HG02571 (cell line): ENCODE measurements around the gene DCC.
"Not testable (repeated sequence)": the region's sequence is repeated elsewhere in the genome, so short reads cannot be mapped to it uniquely, and the experiment has no call there.

Source experiments
- ATAC-seq: cut with Tn5 transposase; IDR thresholded peaks from one replicate; pipeline ENCODE4 v1.9.1; 2021; ENCODE audit warnings: mild to moderate bottlenecking, moderate library complexity; ENCODE audit not compliant: unreplicated experiment

DCC gene

DNA sequence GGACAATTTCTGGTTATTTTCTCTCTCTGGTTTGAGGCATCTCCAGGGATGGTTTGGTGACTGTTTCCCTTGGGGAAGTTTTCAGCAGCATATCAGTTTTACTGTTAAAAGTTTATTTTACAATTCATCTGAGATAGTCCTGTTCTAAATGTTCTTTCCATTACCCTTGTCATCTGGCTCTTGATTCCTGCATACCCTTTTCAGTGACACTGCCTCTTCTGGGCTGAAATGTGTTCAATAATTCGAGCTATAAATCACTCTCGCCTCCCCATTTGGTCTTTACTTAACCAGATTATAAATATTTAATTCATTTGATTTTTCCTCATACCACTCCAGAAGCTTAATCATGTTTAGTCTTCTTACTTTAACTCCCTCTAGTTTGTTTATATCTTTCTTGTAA, 9.5 kb downstream of the DCC start:
- ATAC-seq: no peak

DNA sequence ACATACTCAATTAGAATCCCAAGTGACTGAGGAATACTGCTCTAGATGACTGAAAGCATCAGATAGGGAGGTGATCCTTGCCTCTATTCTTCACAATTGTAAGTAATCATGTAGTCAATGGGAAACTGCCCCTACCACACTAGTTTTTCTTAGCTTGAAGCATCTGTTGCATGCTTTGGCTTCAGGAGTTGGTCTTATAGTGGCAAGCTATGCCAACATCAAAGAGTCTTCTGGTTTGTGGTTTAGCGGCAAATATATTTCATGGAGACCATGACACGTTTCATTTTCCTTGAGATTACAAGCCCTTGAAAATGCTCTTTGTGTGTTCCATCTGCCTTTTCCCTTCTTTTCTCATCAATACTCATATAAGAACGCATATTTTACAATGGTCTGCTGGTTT, 12.9 kb downstream of the DCC start:
- ATAC-seq: no peak

DNA sequence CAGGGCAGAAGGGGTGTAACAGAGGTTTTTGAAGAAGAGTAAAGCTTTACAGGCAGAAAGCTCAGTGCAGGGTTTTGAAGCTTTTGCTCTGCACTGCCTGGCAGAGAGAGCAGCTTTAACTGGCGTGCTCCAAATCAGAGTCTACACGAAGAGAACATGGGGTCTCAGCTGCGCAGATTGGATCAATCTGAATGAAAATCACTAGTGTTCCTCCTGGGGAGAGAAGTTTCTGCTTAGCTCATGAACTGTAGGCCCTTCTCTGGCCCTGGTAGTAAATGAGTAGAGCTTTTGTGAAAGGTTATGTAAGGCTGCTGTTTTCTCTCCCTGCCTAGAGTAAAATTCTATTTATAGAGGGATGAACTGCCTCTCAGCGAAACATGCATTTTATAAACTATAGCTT, 13.6 kb downstream of the DCC start:
- no peak for ATAC-seq

- ATAC-seq: no peak
These were observed 23.9 kb downstream of the DCC start for GRCh38 chr18:52363861-52364260.

- ATAC-seq: not testable (repeated sequence)
These were observed 26.9 kb downstream of the DCC start for GRCh38 chr18:52366851-52367250.

DNA sequence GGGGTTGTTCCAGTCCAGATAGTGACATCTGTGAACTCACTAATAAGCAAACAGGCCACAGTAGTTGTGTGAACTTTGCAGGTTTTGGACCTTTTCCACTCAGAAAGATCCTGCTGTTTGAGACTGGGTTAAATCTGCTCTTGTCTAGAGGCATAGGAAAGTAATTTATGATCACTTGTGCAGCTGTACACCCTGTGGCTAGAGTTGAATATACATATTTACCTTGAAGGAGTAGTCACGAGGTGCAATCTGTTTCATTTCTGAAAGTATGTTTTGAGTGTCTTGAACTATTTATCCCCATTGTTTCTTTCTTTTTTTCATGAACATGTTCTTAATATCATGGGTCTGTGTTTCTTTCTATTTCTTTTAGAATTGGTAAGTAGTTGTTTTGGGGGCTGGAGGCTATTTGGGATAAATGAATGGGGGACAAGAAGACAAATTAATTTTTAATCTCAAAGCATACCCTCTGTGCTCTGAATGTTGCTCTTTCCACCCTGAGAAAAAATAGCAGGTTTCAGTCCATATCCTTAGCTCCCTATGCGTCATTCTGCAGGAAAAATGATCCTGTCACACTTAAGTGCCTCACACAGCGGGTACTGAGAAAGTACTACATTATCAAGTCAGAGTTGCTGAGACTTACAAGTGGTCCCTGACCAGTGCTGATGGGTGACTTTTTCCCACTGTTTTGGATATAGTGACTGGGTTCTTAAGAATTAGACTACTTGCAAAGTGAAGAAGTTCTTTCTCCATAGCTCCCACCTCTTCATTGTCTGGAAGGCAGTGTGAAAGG, 28.2 kb downstream of the DCC start:
- ATAC-seq: no peak

GRCh38 chr18:52370841-52371240, 30.8 kb downstream of the DCC start:
- no peak for ATAC-seq

- no peak for ATAC-seq
These were observed 36.1 kb downstream of the DCC start for GRCh38 chr18:52376104-52376503.

- no peak for ATAC-seq
These were observed 37.1 kb downstream of the DCC start for GRCh38 chr18:52377094-52377493.

GRCh38 chr18:52386306-52386705, 46.3 kb downstream of the DCC start:
- no peak for ATAC-seq

DNA sequence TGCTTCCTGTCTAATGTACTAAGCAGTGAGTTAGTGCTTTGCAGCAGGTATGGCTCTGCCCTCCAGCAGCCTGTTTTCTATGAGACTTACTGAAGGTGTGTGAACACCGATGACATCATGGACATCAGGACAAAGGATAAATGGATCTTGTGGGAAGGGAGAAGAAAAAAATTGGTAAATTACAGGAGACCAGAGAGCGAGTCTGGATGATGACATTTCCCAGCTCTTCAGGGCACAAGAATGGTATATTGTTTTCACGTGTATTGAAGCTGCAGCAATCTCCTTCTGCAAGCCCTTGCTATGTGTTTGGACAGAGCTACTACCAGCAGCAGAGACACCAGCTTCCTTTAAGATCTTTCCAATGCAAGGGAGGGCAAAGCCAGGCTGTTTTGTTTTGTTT, 47.2 kb downstream of the DCC start:
- ATAC-seq: no peak

DNA sequence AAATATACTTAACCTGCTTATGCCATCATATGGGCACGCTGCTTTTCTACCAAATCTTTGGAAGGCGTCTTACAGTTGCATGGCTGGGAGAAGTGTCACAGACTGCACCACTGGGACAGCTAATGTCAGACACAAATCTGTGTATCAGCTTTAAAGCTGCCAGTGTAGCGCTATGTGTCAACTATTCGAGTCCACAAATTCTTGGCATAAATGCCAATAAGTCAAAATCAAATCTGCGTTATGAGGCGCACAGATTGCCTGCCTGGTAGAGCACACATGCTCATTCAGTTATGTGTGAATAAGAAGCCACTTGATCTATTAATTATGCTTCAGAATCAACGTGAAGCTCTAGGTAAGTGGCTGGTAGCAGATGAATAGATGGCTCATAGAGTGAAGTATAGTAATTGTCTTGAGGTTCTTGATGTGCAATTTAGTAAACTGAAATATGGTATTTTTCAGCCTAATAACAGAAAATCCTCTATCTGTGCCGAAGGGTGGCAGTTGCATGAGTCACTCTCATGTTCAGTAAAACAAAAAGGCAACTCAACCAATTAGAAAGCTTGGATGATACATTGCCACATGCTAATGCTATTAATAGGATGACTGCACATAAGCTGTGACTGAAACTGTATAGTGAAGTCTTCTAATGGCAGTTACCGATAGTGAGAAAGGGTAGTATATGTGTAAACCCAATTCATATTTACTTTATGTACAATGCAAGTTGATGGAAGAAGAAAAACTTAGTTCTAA, 52.0 kb downstream of the DCC start:
- ATAC-seq: peak; percentile 35

- ATAC-seq: peak; percentile 38
These were observed 54.6 kb downstream of the DCC start for GRCh38 chr18:52394602-52395001.

DNA sequence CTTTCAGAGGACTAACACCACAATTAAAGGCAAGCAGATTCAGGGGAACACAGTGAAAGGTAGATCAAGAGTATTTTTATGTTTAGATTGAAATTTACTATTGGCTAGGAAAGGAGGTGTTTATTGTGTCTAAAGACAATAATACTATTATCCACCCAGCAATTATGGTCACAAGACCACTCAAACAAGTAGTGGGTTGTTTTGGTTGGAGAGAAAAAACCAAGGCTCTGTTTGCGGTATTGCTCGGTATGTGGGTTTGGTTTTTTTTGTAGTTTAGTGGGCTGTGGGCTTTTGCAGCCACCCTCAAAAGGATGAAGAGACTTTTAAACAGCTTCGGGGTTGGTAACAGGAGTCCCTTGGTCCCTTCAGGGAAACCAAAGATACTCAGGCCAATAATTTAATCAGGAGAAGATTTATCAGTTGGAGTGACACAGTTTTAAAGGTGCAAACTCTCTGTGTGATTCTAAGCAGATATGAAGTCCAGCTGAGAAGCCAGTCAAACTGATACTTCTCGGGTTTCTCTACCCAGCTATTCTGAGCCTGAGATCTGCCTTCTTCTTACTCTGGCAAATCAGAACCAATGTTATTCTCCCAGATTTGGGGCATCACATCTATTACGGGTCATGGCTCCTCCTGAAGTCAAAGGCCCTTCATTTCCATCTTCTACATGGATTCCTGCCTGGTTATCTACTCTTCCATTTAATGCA, 55.3 kb downstream of the DCC start:
- no peak for ATAC-seq

GRCh38 chr18:52401236-52401635, 61.2 kb downstream of the DCC start:
- no peak for ATAC-seq

DNA sequence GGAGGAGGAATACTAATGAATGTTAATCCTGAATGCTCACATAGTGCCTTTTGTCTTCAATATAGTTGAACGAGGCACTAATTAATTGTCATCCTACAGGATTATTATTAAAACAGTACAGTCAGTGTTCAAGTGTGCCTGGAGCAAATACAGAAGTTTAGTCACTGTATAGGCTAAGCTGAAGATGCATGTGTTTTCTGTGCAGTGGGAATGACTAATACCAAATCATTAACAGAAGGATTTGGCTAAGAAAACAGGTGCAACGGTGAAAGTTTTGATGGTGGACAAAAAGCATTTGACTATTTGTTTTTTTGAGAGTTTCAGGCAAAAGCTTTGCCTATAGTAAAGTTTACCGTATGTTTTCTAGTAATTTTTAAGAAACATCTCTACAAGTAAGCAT, 62.8 kb downstream of the DCC start:
- ATAC-seq: no peak

DNA sequence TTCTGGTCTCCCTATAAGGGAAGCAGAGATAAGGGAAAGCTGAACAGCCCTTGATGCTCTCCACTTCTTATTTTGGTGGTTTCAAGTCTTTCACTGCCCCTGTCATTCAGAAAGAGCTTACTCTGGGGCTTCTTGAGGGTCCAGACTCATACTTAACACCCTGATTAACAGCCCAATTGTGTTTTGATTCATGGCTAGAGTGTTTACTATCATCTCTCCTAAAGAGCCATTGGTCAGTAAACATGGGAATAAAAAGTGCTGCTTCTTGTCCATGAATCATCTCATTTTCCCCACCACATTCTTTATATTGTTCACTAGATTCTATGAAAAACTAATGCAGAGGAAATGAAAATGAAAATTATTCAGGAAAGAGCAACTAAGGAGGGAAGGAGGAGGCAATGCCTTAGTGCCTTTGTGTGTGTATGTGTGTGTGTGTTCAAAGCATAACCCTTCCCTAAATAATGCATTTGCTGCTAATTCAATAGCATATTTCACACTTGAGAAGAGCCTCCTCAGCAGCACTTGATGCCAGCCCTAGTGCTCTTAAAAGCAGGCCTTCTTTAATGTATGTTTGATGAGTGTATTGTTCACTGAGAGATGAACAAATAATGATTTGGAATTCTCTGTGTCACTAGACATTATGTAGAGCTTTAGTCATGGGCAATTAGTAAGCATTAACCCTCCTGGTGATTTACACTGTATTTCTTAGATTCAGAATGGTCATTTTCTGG, 63.5 kb downstream of the DCC start:
- no peak for ATAC-seq

GRCh38 chr18:52408800-52409302, 68.9 kb downstream of the DCC start:
- ATAC-seq: no peak

GRCh38 chr18:52409727-52410126, 69.7 kb downstream of the DCC start:
- ATAC-seq: peak; percentile 97

DNA sequence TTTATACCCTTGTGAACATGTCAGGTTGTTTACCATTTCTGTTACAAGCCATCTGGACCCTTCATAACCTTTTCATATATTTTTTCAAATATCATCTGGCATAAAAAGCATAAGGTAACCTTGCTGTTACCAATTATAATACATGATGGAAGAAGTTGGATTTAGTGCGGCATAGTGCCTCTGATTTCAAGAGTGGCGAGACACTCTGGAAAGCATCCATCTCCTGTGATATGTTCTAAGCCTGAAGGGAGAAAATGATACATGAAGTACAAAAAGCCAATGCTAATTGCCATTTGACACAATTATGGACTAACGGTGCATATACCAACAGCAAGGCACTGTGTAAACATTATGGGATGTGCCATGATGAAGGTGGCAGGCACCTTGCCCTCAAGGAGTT, 75.1 kb downstream of the DCC start:
- ATAC-seq: no peak
